Measurements from ENCODE around the gene HNRNPU. TPM values are rescaled to one million over a fixed set of nuclear protein-coding genes. Genes with fewer than 3 reads are reported as not detected.

Gene HNRNPU
- total and polyA plus RNA-seq, 2 of the 13 experiments (the other 11 are each of a cell fraction or from before 2014, with no cell fraction given): 101 to 508 TPM

GRCh38 chr1:244864253-244865027, at the start of gene HNRNPU (continued):
- TF ChIP-seq KIAA2018 (CRISPR knock-in tag; IDR thresholded peaks at IDR 0.05; ENCODE audit: borderline replicate concordance): 0 out of 2 replicates have a peak, but pooled peaks have one; percentile 34
- TF ChIP-seq TEF (CRISPR knock-in tag; IDR thresholded peaks at IDR 0.05): peak; percentile 67; the same call in 1 of the 2 replicates
- TF ChIP-seq NFAT5 (CRISPR knock-in tag; IDR thresholded peaks at IDR 0.05): peak; percentile 21; the same call in 1 of the 2 replicates
- peak in 1 of 2 experiments; percentile 46; a peak in 1 of 4 replicates for TF ChIP-seq ATF4 (CRISPR knock-in tag; IDR thresholded peaks at IDR 0.05)
- TF ChIP-seq MXD3 (CRISPR knock-in tag; IDR thresholded peaks at IDR 0.05): peak; percentile 75
- TF ChIP-seq ELK4 (CRISPR knock-in tag; IDR thresholded peaks at IDR 0.05; ENCODE audit: borderline replicate concordance): no peak
- TF ChIP-seq ZBTB8A (CRISPR knock-in tag; IDR thresholded peaks at IDR 0.05; ENCODE audit: borderline replicate concordance, low read depth): no peak
- TF ChIP-seq KAT7 (CRISPR knock-in tag; IDR thresholded peaks at IDR 0.05; ENCODE audit: borderline replicate concordance): peak; percentile 83
- TF ChIP-seq BCL6 (CRISPR knock-in tag; IDR thresholded peaks at IDR 0.05): peak; percentile 54

All from HepG2 (cell line).